ENCODE measurements around the gene RIOX2. TPM values are rescaled to one million over a fixed set of nuclear protein-coding genes. Genes with fewer than 3 reads are reported as not detected.

The RIOX2 gene
- total and polyA plus RNA-seq, 2 experiments from 2014 or later: 29.1 to 36.4 TPM

GRCh38 chr3:97934980-97935695, 37.1 kb downstream of the RIOX2 start:
- no peak overlapping the region for H3K4me2 ChIP-seq (ENCODE audit: unreplicated experiment)
- 0 out of 2 replicates have a peak, but pooled peaks cover 6% of the 10 kb centered on the region for H3K36me3 ChIP-seq (ENCODE audit: low read depth)
- TF ChIP-seq EZH2phosphoT487 (IDR thresholded peaks at IDR 0.05; ENCODE audit: insufficient read depth, low read depth) (no peak), EZH2 (IDR thresholded peaks at IDR 0.05; ENCODE audit: insufficient read depth, poor library complexity, severe bottlenecking) (no peak)
- H3K4me1 ChIP-seq (ENCODE audit: insufficient read depth): no peaks in the 10 kb centered on the region
- no peaks in the 10 kb centered on the region for H4K20me1 ChIP-seq (ENCODE audit: insufficient read depth)
- no peaks in the 10 kb centered on the region for H3K27me3 ChIP-seq (replicated peaks; ENCODE audit: insufficient read depth)
- DNase-seq: no peak
- H2AFZ ChIP-seq: no peak overlapping the region
- WGBS, 2 experiments (ENCODE audit: low coverage in 1 of 2, low lambda C conversion rate in 2 of 2, missing lambda C conversion rate in 2 of 2): 95 to 100% methylated on average over 3 of the region's 3 CpGs
- no peaks in the 10 kb centered on the region for H3K9me2 ChIP-seq (ENCODE audit: insufficient read depth)
- H3K79me2 ChIP-seq (ENCODE audit: insufficient read depth): no peaks in the 10 kb centered on the region
- H3K9me3 ChIP-seq (ENCODE audit: low read depth): no peaks in the 10 kb centered on the region
- in situ Hi-C loops (cut with MboI): no loop called here
- no peak overlapping the region for H3K27ac ChIP-seq
- H3K9ac ChIP-seq: no peak overlapping the region
- H3K4me3 ChIP-seq: no peak overlapping the region
- H3F3A ChIP-seq (ENCODE audit: insufficient read depth): no peaks in the 10 kb centered on the region

DNA sequence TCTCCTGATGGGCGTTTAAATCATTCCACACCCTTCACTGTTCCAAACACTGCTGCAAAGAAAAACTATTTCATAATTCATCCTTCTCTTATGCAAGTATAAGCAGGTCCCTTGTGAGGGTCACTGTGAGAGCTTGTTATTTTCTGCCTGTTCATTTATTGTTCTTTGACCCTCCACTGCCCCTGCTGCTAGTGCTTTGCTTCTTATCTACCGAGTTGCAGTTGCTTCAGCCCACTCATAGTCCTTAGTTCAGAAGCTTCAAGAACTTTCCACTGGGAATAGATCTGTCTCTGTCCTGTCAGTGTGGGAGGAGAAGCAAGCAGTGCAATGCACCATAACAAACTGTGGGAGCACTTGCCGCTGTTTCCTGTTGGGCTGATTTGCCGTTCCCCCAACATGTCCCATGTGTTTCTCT, 39.8 kb downstream of the RIOX2 start:
- Histone ChIP-seq H2AFZ (no peak overlapping the region), H3K4me3 (no peak overlapping the region), H3K9me3 (ENCODE audit: low read depth) (no peaks in the 10 kb centered on the region), H4K20me1 (ENCODE audit: insufficient read depth) (no peaks in the 10 kb centered on the region), H3K4me2 (ENCODE audit: unreplicated experiment) (no peak overlapping the region), H3K79me2 (ENCODE audit: insufficient read depth) (no peaks in the 10 kb centered on the region), H3K36me3 (ENCODE audit: low read depth) (0 out of 2 replicates have a peak, but pooled peaks cover 5% of the 10 kb centered on the region), H3F3A (ENCODE audit: insufficient read depth) (no peaks in the 10 kb centered on the region), H3K9me2 (ENCODE audit: insufficient read depth) (no peaks in the 10 kb centered on the region), H3K9ac (no peak overlapping the region), H3K27ac (no peak overlapping the region), H3K27me3 (replicated peaks; ENCODE audit: insufficient read depth) (no peaks in the 10 kb centered on the region), H3K4me1 (ENCODE audit: insufficient read depth) (no peaks in the 10 kb centered on the region)
- DNase-seq: no peak
- in situ Hi-C loops (cut with MboI): no loop called here
- no peak for TF ChIP-seq EZH2phosphoT487 (IDR thresholded peaks at IDR 0.05; ENCODE audit: insufficient read depth, low read depth)
- no peak for TF ChIP-seq EZH2 (IDR thresholded peaks at IDR 0.05; ENCODE audit: insufficient read depth, poor library complexity, severe bottlenecking)
- 35 to 43% methylated on average over 4 of the region's 4 CpGs for WGBS, 2 experiments (ENCODE audit: low coverage in 1 of 2, low lambda C conversion rate in 2 of 2, missing lambda C conversion rate in 2 of 2)

DNA sequence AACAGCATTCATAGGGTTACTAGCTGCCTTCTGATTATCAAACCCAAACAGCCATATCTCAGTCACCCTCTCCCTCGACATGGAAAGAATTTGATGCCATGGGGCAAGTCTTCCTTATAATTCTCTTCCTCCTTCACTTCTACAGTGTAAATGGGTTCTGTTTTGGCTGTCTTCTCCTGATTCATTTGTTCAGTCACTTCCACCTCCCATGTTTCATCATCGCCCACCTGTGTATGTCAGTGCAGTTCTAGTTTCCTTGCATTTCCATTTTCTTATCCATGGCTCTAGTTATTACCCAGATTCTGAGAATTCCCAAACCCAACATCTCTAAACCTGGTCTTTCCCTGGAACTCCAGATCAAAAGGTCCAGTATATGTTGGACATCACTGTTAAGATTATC, 41.0 kb downstream of the RIOX2 start:
- H3K9me2 ChIP-seq (ENCODE audit: insufficient read depth): no peaks in the 10 kb centered on the region
- no peak overlapping the region for H3K27ac ChIP-seq
- no peak overlapping the region for H3K9ac ChIP-seq
- no peak for DNase-seq
- 63 to 70% methylated on average over 2 of the region's 2 CpGs for WGBS, 2 experiments (ENCODE audit: low coverage in 1 of 2, low lambda C conversion rate in 2 of 2, missing lambda C conversion rate in 2 of 2)
- H3K9me3 ChIP-seq (ENCODE audit: low read depth): no peaks in the 10 kb centered on the region
- no peak for TF ChIP-seq EZH2phosphoT487 (IDR thresholded peaks at IDR 0.05; ENCODE audit: insufficient read depth, low read depth)
- no peak for TF ChIP-seq EZH2 (IDR thresholded peaks at IDR 0.05; ENCODE audit: insufficient read depth, poor library complexity, severe bottlenecking)
- in situ Hi-C loops (cut with MboI): no loop called here
- no peak overlapping the region for H3K4me3 ChIP-seq
- H3K79me2 ChIP-seq (ENCODE audit: insufficient read depth): no peaks in the 10 kb centered on the region
- H3K27me3 ChIP-seq (replicated peaks; ENCODE audit: insufficient read depth): no peaks in the 10 kb centered on the region
- no peaks in the 10 kb centered on the region for H3K4me1 ChIP-seq (ENCODE audit: insufficient read depth)
- H3F3A ChIP-seq (ENCODE audit: insufficient read depth): no peaks in the 10 kb centered on the region
- no peak overlapping the region for H2AFZ ChIP-seq
- no peaks in the 10 kb centered on the region for H4K20me1 ChIP-seq (ENCODE audit: insufficient read depth)
- H3K36me3 ChIP-seq (ENCODE audit: low read depth): 0 out of 2 replicates have a peak, but pooled peaks cover 5% of the 10 kb centered on the region
- H3K4me2 ChIP-seq (ENCODE audit: unreplicated experiment): no peak overlapping the region

DNA sequence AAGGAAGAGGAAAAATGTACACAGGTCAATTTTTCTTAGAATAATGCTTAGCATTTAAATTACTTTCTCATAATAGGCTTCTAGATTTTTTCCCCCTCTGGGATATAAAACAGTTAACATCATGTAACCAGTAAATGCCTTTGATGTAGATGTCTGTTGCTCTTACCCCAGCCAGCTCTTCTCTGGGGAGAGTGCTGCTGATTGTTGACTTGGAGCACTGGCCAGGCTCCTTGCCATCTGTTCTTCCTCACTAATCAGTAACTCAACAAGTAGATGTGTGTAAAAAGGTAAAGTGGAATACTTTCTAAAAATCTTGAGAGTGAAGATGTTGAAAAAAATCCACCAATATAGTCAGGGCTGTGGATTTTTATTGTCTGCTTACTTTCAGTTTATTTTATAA, 42.2 kb downstream of the RIOX2 start:
- H3K79me2 ChIP-seq (ENCODE audit: insufficient read depth): no peaks in the 10 kb centered on the region
- 0 out of 2 replicates have a peak, but pooled peaks cover 5% of the 10 kb centered on the region for H3K36me3 ChIP-seq (ENCODE audit: low read depth)
- in situ Hi-C loops (cut with MboI): no loop called here
- H3K9ac ChIP-seq: no peak overlapping the region
- no peak overlapping the region for H3K4me3 ChIP-seq
- H3F3A ChIP-seq (ENCODE audit: insufficient read depth): no peaks in the 10 kb centered on the region
- TF ChIP-seq EZH2phosphoT487 (IDR thresholded peaks at IDR 0.05; ENCODE audit: insufficient read depth, low read depth): no peak
- TF ChIP-seq EZH2 (IDR thresholded peaks at IDR 0.05; ENCODE audit: insufficient read depth, poor library complexity, severe bottlenecking): no peak
- no peaks in the 10 kb centered on the region for H3K9me2 ChIP-seq (ENCODE audit: insufficient read depth)
- no peaks in the 10 kb centered on the region for H3K4me1 ChIP-seq (ENCODE audit: insufficient read depth)
- no peak overlapping the region for H3K4me2 ChIP-seq (ENCODE audit: unreplicated experiment)
- no peak overlapping the region for H3K27ac ChIP-seq
- no peaks in the 10 kb centered on the region for H3K9me3 ChIP-seq (ENCODE audit: low read depth)
- no peaks in the 10 kb centered on the region for H3K27me3 ChIP-seq (replicated peaks; ENCODE audit: insufficient read depth)
- H4K20me1 ChIP-seq (ENCODE audit: insufficient read depth): no peaks in the 10 kb centered on the region
- H2AFZ ChIP-seq: no peak overlapping the region
- no peak for DNase-seq

Measured in GM23248 (cell line).